Stimulated activated naive B cell treated with anti-CD40 and anti-IgM and Interleukin-4, amounts not matched to agents 10 μg/mL and 1 μg/mL and 100 μg/mL, for 72 hours (primary cell): ENCODE results near the gene ELOVL5.
A peak's percentile ranks its signal among the peaks of the same experiment; 100 is the strongest.
"Not testable (repeated sequence)": the region's sequence is repeated elsewhere in the genome, so short reads cannot be mapped to it uniquely, and the experiment has no call there.

Experiments
- ATAC-seq, 2 donors: fragments of 150-1000 bp; cut with Tn5 transposase; replicated peaks; 2 replicates each; pipeline ENCODE4 v1.10.0; 2021; ENCODE audit warnings: moderate library complexity in 1 of 2
- DNase-seq: peaks from one replicate; pipeline ENCODE4 v3.0.0; 2021
- H3K27ac Mint-ChIP-seq: one replicate; pipeline ENCODE4 v1.8.0; 2022; ENCODE audit warnings: mild to moderate bottlenecking, mixed read lengths
- H3K27me3 Mint-ChIP-seq, 2 donors: one replicate each; pipeline ENCODE4 v1.8.0; 2022; ENCODE audit warnings: mixed read lengths in 2 of 2
- H3K36me3 Mint-ChIP-seq, 2 donors: one replicate each; pipeline ENCODE4 v1.8.0; 2022; ENCODE audit warnings: mixed read lengths in 2 of 2, mild to moderate bottlenecking in 1 of 2
- H3K4me1 Mint-ChIP-seq, 2 donors: one replicate each; pipeline ENCODE4 v1.8.0; 2022; ENCODE audit warnings: mixed read lengths in 2 of 2, mild to moderate bottlenecking in 1 of 2
- H3K4me3 Mint-ChIP-seq, 2 donors: one replicate each; pipeline ENCODE4 v1.8.0; 2022; ENCODE audit warnings: mild to moderate bottlenecking in 2 of 2, mixed read lengths in 2 of 2, moderate library complexity in 1 of 2
- H3K9me3 Mint-ChIP-seq, 2 donors: one replicate each; pipeline ENCODE4 v1.8.0; 2022; ENCODE audit warnings: mixed read lengths in 2 of 2, mild to moderate bottlenecking in 1 of 2

The ELOVL5 gene, protein sequence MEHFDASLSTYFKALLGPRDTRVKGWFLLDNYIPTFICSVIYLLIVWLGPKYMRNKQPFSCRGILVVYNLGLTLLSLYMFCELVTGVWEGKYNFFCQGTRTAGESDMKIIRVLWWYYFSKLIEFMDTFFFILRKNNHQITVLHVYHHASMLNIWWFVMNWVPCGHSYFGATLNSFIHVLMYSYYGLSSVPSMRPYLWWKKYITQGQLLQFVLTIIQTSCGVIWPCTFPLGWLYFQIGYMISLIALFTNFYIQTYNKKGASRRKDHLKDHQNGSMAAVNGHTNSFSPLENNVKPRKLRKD

DNA sequence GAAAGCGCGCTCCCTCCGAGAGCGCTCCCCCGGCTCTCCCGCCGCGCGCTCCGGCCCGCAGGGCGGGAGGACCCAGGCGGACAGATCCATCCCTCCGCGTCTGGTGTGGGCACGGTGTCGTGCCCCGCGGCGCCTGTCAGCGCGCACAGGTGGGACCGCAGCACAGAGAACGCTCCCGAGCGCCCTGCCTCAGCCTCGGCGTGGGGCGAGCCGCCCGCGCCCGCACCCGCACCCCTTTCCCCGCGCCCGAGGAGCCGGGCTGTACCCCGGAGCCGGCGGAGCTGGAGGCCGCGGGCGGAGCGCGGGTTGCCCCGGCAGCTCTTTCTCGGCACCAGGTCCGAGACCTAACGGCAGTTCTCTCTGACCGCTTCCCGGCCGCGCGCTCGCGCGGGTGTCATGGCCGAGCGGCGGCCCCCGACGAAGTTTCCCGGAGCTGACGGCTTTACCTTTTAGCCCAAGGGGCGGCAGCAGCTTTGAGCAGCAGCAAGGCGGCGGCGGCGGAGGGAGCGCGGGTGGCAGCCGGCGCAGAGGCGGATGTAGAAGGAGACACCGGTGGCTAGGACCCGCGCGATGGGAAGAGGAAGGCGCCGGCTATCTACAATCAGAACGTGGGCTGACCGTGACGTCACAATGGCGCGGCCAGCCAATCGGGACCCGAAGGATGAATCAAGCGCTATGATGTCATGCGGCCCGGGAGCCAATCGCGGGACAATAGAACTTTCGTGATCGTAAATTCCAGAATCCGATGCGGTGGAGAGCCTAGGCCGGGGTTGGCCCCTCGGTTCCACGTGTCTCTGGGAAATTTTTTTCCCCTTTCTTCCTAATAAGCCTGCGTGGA, at the start of gene ELOVL5:
TSS of gene ELOVL5 (minus strand) at position 580 of the 838 bp plus-strand sequence. CDS start 53,251 bp downstream, outside the sequence.
- peak; percentile 96 for DNase-seq
- H3K9me3 Mint-ChIP-seq = no peaks in the 10 kb centered on the region
- peak within 1 kb of the TSS; percentile 94 to 97 for H3K4me3 Mint-ChIP-seq
- ATAC-seq = peak; percentile 84 to 87
- peak within 1 kb of the TSS; percentile 97 for H3K27ac Mint-ChIP-seq
- no peaks in the 10 kb centered on the region for H3K27me3 Mint-ChIP-seq
- H3K4me1 Mint-ChIP-seq = peaks cover 34 to 60% of the 10 kb centered on the region in 2 donors
- peaks cover 15 to 26% of the 10 kb centered on the region in 2 donors for H3K36me3 Mint-ChIP-seq

DNA sequence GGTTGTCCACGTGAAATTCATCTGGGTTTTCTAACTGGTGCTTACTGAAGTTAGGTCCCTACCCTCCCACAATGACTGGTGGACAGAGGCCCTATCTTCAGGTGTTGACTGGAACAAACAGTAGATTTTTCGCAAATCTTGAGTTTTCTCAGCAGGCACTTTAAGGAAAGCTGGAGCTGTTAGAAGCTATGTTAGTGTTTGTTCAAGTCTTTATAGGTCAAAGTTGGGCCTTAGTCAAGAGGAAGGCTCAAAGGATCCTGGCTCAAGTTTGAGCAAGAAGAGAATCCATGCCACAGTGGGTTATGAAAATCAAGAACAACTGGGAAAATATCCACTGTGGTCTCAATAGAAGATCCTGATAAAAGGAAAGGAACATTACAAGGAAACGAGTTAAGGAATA, 48.5 kb upstream of the ELOVL5 start:
- ATAC-seq (no peak), DNase-seq (no peak)
- no peaks in the 10 kb centered on the region for H3K9me3 Mint-ChIP-seq
- H3K36me3 Mint-ChIP-seq = no peaks in the 10 kb centered on the region
- H3K4me3 Mint-ChIP-seq = no peak overlapping the region
- H3K27me3 Mint-ChIP-seq = no peaks in the 10 kb centered on the region
- no peak overlapping the region for H3K27ac Mint-ChIP-seq
- peaks cover 0 to under 1% of the 10 kb centered on the region in 2 donors for H3K4me1 Mint-ChIP-seq

DNA sequence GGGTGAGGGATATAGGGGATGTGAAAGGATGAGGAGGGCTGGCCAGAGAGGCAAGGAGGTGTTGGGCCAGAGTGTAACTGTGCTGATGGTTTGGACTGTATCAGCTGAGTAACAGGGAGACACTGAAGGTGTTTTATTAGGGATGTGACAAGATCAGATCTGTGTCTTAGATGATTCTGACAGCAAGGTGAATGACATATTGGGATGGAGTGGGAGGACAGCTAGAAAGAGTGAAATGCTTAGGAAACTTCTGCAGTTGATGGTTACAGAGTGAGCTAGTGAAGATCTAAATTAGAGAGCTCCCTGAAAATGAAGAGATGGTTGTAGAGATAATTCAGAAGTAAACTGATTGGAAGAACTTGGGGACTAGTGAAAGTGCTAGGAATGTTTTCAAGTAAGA, 47.2 kb upstream of the ELOVL5 start:
- Mint-ChIP-seq H3K27ac (no peak overlapping the region), H3K4me3 (no peak overlapping the region), H3K27me3 (no peaks in the 10 kb centered on the region)

DNA sequence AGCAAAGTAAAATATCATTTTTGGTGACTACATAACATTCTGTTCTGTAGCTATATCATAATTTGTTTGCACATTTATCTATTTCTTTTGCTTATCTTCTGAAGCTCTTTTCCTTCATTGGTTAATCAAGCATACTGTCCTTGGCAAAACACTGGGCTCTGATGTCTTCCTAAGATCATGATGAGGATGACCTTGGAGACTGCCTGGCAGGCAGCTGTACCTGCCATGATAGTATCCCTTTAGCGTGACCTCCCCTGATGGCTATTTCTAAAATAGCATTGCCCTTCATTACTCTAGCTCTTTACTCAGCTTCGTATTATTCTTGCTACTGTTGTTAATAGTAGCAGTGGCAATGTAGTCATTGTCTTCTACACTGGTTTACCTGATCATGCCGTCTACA, 46.0 kb upstream of the ELOVL5 start:
- DNase-seq = no peak
- Mint-ChIP-seq H3K27me3 (no peaks in the 10 kb centered on the region), H3K27ac (no peak overlapping the region), H3K4me3 (no peak overlapping the region), H3K9me3 (no peaks in the 10 kb centered on the region), H3K4me1 (no peaks in the 10 kb centered on the region), H3K36me3 (no peaks in the 10 kb centered on the region)
- ATAC-seq = no peak

More for the DNA sequence above, 47.2 kb upstream of the ELOVL5 start:
- H3K36me3 Mint-ChIP-seq = no peaks in the 10 kb centered on the region
- DNase-seq = no peak
- H3K9me3 Mint-ChIP-seq = no peaks in the 10 kb centered on the region
- ATAC-seq = no peak
- no peaks in the 10 kb centered on the region for H3K4me1 Mint-ChIP-seq

DNA sequence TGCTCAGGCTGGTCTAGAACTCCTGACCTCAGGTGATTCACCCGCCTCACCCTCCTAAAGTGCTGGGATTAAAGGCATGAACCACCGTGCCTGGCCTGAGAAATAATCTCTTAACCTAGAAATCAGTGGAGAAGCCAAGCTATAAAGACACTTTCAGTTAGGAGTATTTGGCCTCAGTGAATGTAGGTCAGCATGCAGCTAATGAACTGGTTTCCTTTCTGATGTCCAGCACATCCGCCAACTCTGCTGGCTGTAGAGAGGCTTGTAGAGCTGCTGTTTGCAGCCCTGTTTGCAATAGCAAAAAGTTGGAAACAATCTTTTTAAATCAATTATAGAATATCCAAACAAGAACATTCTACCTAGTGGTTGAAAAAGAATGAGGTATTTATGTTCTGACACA, 42.4 kb upstream of the ELOVL5 start:
- H3K36me3 Mint-ChIP-seq = no peaks in the 10 kb centered on the region

DNA sequence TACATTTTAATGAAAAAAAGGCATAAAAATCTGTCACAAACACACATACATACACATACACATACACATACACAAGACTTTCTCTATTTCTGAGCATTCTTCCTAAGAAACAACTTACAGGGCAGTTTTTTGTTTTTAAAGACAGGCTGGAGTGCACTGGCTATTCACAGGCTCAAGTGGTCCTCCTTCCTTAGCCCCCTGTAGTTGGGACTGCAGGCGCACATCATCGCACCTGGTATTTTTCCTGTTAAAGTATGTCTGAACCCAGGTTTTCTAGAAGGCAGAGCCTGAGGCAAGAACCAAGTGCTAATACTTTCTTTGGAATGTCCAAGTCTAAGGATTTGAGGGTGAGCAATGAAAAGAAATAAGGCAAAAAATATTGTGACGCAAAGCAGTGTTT, 41.3 kb upstream of the ELOVL5 start:
- no peak for ATAC-seq
- Mint-ChIP-seq H3K4me3 (no peak overlapping the region), H3K4me1 (no peaks in the 10 kb centered on the region), H3K9me3 (peaks cover 0 to 2% of the 10 kb centered on the region in 2 donors), H3K36me3 (no peaks in the 10 kb centered on the region), H3K27me3 (no peaks in the 10 kb centered on the region), H3K27ac (no peak overlapping the region)
- DNase-seq = no peak

More for the DNA sequence above, 42.4 kb upstream of the ELOVL5 start:
- H3K27me3 Mint-ChIP-seq = no peaks in the 10 kb centered on the region
- peaks cover 0 to 2% of the 10 kb centered on the region in 2 donors for H3K9me3 Mint-ChIP-seq
- no peaks in the 10 kb centered on the region for H3K4me1 Mint-ChIP-seq
- no peak overlapping the region for H3K27ac Mint-ChIP-seq
- no peak overlapping the region for H3K4me3 Mint-ChIP-seq
- no peak for DNase-seq
- ATAC-seq = no peak

DNA sequence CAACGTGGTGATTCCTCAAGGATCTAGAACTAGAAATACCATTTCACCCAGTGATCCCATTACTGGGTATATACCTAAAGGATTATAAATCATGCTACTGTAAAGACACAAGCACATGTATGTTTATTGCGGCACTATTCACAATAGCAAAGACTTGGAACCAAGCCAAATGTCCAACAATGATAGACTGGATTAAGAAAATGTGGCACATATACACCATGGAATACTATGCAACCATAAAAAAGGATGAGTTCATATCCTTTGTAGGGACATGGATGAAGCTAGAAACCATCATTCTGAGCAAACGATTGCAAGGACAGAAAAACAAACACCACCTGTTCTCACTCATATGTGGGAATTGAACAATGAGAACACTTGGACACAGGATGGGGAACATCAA, 39.9 kb upstream of the ELOVL5 start:
- not testable (repeated sequence) for H3K4me1 Mint-ChIP-seq, H3K27me3 Mint-ChIP-seq, ATAC-seq, H3K27ac Mint-ChIP-seq, H3K4me3 Mint-ChIP-seq, H3K9me3 Mint-ChIP-seq, DNase-seq, H3K36me3 Mint-ChIP-seq

DNA sequence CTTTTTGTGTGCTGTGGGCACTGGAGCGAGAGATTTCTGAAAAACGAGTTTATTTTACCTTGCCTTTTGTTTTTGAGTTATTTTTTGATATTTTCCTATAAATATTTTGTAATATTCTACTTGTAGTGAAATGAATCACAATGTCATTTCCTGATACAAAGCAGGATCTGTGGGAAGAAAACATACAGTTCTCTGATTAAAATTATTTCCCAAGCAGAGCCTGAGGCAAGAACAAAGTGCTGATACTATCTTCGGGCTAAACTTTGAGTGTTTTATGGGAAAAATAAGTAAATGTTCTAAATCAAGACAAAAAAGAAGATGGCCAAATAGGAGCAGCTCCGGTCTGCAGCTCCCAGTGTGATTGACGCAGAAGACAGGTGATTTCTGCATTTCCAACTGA, 33.7 kb upstream of the ELOVL5 start:
- Mint-ChIP-seq H3K36me3 (no peaks in the 10 kb centered on the region), H3K4me3 (no peak overlapping the region), H3K27me3 (peaks cover 0 to 12% of the 10 kb centered on the region in 2 donors), H3K4me1 (peaks cover 0 to 2% of the 10 kb centered on the region in 2 donors), H3K27ac (no peak overlapping the region), H3K9me3 (no peaks in the 10 kb centered on the region)
- DNase-seq (no peak), ATAC-seq (no peak)

DNA sequence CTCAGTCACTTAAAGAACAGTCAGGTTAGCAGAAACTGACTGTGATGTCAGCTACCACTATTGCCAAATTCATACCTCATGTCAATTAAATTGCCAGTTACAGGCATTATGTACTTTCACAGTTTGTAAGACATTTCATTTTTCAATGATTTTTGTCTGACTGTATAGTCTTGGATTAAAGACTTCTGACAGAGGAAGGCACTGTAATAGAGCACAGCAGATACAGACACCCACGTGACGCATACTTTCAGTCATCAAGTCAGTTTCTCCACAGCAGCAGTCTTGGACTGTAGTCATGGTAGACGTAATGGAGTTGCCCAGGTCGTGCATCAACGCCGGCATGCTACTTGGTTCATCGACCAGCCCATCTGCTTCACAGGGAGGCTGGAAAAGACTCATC, 29.5 kb upstream of the ELOVL5 start:
- Mint-ChIP-seq H3K4me3 (no peak overlapping the region), H3K27ac (no peak overlapping the region), H3K36me3 (no peaks in the 10 kb centered on the region), H3K27me3 (peaks cover 0 to 5% of the 10 kb centered on the region in 2 donors), H3K9me3 (no peaks in the 10 kb centered on the region), H3K4me1 (peaks cover 0 to 2% of the 10 kb centered on the region in 2 donors)
- ATAC-seq (no peak), DNase-seq (no peak)

DNA sequence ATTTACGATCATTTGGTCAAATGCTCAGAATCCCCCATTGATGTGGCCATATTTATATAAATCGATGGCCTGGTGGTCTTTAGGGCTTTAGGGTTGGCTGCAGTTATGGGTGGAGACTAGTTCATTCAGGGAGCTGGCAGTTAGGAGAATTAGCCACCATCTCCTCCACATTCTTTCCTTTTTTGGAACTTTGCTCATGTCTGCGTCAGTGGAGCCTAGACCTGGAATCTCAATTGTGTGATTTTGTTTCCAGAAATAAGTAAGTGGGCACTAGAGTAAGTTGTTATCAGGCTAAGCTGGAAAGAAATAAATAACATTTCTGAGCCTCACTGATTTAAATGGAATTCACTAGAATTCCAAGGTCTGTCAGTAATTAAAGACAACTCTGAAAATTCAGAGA, 29.0 kb upstream of the ELOVL5 start:
- Mint-ChIP-seq H3K27me3 (peaks cover 0 to 5% of the 10 kb centered on the region in 2 donors), H3K27ac (no peak overlapping the region), H3K4me3 (no peak overlapping the region), H3K4me1 (peaks cover 0 to 2% of the 10 kb centered on the region in 2 donors), H3K36me3 (no peaks in the 10 kb centered on the region), H3K9me3 (no peaks in the 10 kb centered on the region)
- ATAC-seq = no peak
- DNase-seq = no peak

DNA sequence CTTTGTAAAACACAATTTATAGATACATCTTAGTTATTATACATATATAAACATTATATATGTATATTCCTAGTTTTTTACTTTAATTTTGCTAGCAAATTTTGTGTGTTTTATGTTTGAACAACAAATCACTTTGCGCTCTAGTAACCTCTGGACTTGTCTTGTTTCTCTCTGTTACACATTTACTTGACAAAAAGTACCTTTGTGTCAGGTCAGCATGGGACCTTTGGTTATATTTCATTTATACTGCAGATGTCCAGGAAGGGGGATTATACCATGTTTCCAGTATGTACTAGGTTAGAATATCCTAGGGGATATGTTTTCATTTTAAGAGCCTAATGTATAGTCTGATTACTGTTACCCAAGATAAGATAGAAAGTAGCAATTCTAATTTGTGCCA, 28.5 kb upstream of the ELOVL5 start:
- Mint-ChIP-seq H3K36me3 (no peaks in the 10 kb centered on the region), H3K9me3 (no peaks in the 10 kb centered on the region), H3K4me1 (peaks cover 0 to 2% of the 10 kb centered on the region in 2 donors), H3K27me3 (peaks cover 0 to 5% of the 10 kb centered on the region in 2 donors), H3K27ac (no peak overlapping the region), H3K4me3 (no peak overlapping the region)
- ATAC-seq = no peak
- DNase-seq = no peak

DNA sequence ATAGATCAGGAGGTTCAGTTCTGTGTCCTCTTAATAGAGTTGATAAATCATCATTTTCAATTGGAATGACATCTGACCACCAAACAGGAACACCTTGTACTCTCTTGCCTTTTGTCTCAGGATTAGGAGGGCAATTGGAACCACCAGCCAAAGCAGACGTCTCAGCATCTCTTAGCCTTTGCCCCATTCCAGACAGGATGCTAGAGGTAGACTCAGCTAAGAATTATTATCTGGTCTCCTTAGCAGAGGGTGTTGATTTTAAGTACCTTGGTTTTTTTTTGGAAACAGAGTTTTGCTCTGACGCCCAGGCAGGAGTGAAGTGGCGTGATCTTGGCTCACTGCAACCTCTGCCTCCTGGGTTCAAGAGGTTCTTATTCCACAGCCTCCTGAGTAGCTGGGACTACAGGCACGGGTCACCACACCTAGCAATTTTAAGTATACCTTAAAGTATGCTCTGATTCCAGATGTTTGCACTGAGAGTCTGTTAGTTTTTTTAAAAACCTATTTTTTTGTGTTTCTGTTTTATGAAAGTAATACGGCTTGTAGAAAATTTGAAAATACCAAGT, 28.0 kb upstream of the ELOVL5 start:
- no peak overlapping the region for H3K4me3 Mint-ChIP-seq

DNA sequence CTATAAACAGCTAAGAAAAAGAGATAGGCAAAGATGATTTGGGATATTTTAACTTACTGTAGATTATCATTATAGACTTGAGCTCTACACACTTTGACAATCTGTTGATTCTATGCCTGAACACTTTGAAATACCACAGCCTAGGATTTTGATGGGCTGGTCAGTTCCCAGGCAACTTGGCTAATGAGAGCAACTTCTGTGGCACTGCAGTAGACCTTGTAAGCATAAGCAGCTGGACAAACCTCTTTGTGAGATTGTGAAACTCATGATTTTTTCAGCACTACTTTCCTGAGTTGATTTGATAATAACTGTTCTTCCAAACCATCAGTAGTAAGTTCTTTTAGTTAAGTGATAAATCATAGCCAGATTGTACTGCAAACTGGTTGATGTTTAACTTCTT, 27.1 kb upstream of the ELOVL5 start:
- DNase-seq (no peak), ATAC-seq (no peak)
- H3K36me3 Mint-ChIP-seq = no peaks in the 10 kb centered on the region
- no peak overlapping the region for H3K27ac Mint-ChIP-seq
- no peaks in the 10 kb centered on the region for H3K9me3 Mint-ChIP-seq
- H3K4me1 Mint-ChIP-seq = no peaks in the 10 kb centered on the region
- H3K4me3 Mint-ChIP-seq = no peak overlapping the region
- H3K27me3 Mint-ChIP-seq = no peaks in the 10 kb centered on the region

More for the DNA sequence above, 28.0 kb upstream of the ELOVL5 start:
- Mint-ChIP-seq H3K27me3 (peaks cover 0 to 3% of the 10 kb centered on the region in 2 donors), H3K36me3 (no peaks in the 10 kb centered on the region), H3K9me3 (no peaks in the 10 kb centered on the region), H3K27ac (no peak overlapping the region), H3K4me1 (peaks cover 0 to 2% of the 10 kb centered on the region in 2 donors)
- ATAC-seq (no peak), DNase-seq (no peak)

DNA sequence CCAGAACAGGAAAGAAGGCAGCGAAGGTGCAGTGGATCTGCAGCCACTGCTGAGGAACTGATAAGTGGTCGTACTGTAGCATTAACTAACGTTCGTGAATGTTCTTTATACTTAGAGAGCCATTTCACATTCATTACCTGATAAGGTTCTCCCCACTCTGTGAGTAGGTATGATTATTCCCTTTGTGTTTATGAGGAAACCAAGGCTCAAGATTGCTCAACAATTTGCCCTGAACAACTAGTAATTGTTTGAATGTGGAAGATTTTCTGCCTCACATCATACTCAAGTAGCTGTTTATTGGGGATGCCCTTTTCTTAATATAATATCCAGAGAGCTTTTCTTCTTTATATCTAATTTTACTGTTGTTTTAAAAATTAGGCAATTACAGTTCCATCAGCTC, 24.9 kb upstream of the ELOVL5 start:
- no peak for DNase-seq
- H3K9me3 Mint-ChIP-seq = no peaks in the 10 kb centered on the region
- H3K27ac Mint-ChIP-seq = no peak overlapping the region
- H3K27me3 Mint-ChIP-seq = no peaks in the 10 kb centered on the region
- H3K4me3 Mint-ChIP-seq = no peak overlapping the region
- no peaks in the 10 kb centered on the region for H3K4me1 Mint-ChIP-seq
- H3K36me3 Mint-ChIP-seq = no peaks in the 10 kb centered on the region
- ATAC-seq = no peak
